Measurements from ENCODE around the gene NACC2. TPM values are rescaled to one million over a fixed set of nuclear protein-coding genes. Genes with fewer than 3 reads are reported as not detected.

Gene NACC2
- total and polyA plus RNA-seq, 2 experiments from 2014 or later, result 3.8 to 20.8 TPM

- peaks cover 6% of the 10 kb centered on the region; the same call in 1 of the 2 replicates for H3F3A ChIP-seq (replicated peaks; ENCODE audit: low read depth)
- no peaks in the 10 kb centered on the region for H3K36me3 ChIP-seq (ENCODE audit: insufficient read depth)
- H3K4me3 ChIP-seq, result peak overlapping the region; percentile 64
- Mint-ChIP-seq H3K4me3 (peak overlapping the region; percentile 64), H3K36me3 (ENCODE audit: low read depth) (no peaks in the 10 kb centered on the region), H3K27ac (no peak overlapping the region), H3K4me1 (peaks cover 32% of the 10 kb centered on the region), H3K9me3 (no peaks in the 10 kb centered on the region), H3K27me3 (ENCODE audit: insufficient read depth, low read depth, poor library complexity) (peaks cover 33% of the 10 kb centered on the region)
- TF ChIP-seq POLR2AphosphoS5 (IDR thresholded peaks at IDR 0.05; ENCODE audit: low read depth) (no peak), EZH2 (IDR thresholded peaks at IDR 0.05; ENCODE audit: low read depth, unreplicated experiment) (peak; percentile 52)
- peaks cover 26% of the 10 kb centered on the region for H3K4me1 ChIP-seq (ENCODE audit: insufficient read depth)
- no peaks in the 10 kb centered on the region for H4K20me1 ChIP-seq (replicated peaks; ENCODE audit: insufficient read depth)
- peak; percentile 6 for ATAC-seq
- H3K27ac ChIP-seq (ENCODE audit: low read depth), result no peak overlapping the region
- no peaks in the 10 kb centered on the region for H3K9me2 ChIP-seq (ENCODE audit: insufficient read depth)
- DNase-seq (ENCODE audit: low spot score), result no peak
- peaks cover 9% of the 10 kb centered on the region; the same call in 1 of the 2 replicates for H3K79me2 ChIP-seq (replicated peaks; ENCODE audit: insufficient read depth)
- H3K27me3 ChIP-seq (ENCODE audit: insufficient read depth), result peaks cover 31% of the 10 kb centered on the region
- peak overlapping the region; percentile 89 for H3K4me2 ChIP-seq
- no peak overlapping the region; the same call in 1 of the 2 replicates for H2AFZ ChIP-seq
Measured at GRCh38 chr9:136093995-136094881, 851 bp downstream of the NACC2 start.

- peaks cover 31% of the 10 kb centered on the region for H3K27me3 ChIP-seq (ENCODE audit: insufficient read depth)
- peak overlapping the region; percentile 64 for H3K4me3 ChIP-seq
- no peaks in the 10 kb centered on the region for H3K9me2 ChIP-seq (ENCODE audit: insufficient read depth)
- no peaks in the 10 kb centered on the region for H3K36me3 ChIP-seq (ENCODE audit: insufficient read depth)
- peaks cover 27% of the 10 kb centered on the region for H3K4me1 Mint-ChIP-seq
- no peaks in the 10 kb centered on the region for H3K9me3 Mint-ChIP-seq
- peaks cover 9% of the 10 kb centered on the region; the same call in 1 of the 2 replicates for H3K79me2 ChIP-seq (replicated peaks; ENCODE audit: insufficient read depth)
- no peak overlapping the region for H3K27ac Mint-ChIP-seq
- no peaks in the 10 kb centered on the region for H4K20me1 ChIP-seq (replicated peaks; ENCODE audit: insufficient read depth)
- H2AFZ ChIP-seq, result no peak overlapping the region
- peak overlapping the region; percentile 64 for H3K4me3 Mint-ChIP-seq
- peak overlapping the region; percentile 89 for H3K4me2 ChIP-seq
- DNase-seq (ENCODE audit: low spot score) (no peak), ATAC-seq (peak; percentile 2; the same call in 1 of the 3 replicates)
- H3F3A ChIP-seq (replicated peaks; ENCODE audit: low read depth), result peaks cover 6% of the 10 kb centered on the region; the same call in 1 of the 2 replicates
- peaks cover 31% of the 10 kb centered on the region for H3K4me1 ChIP-seq (ENCODE audit: insufficient read depth)
- H3K36me3 Mint-ChIP-seq (ENCODE audit: low read depth), result no peaks in the 10 kb centered on the region
- H3K27ac ChIP-seq (ENCODE audit: low read depth), result no peak overlapping the region
- peaks cover 29% of the 10 kb centered on the region for H3K27me3 Mint-ChIP-seq (ENCODE audit: insufficient read depth, low read depth, poor library complexity)
- no peak for TF ChIP-seq ETS1 (IDR thresholded peaks at IDR 0.05)
- no peak for TF ChIP-seq ZNF331 (CRISPR knock-in tag; IDR thresholded peaks at IDR 0.05; ENCODE audit: low read depth)
- TF ChIP-seq JUNB (IDR thresholded peaks at IDR 0.05; ENCODE audit: unreplicated experiment), result no peak
- TF ChIP-seq NANOG (IDR thresholded peaks at IDR 0.05; ENCODE audit: borderline replicate concordance), result no peak
- TF ChIP-seq CREB1 (CRISPR knock-in tag; IDR thresholded peaks at IDR 0.05; ENCODE audit: low read depth), result no peak
- TF ChIP-seq ZNF462 (CRISPR knock-in tag; IDR thresholded peaks at IDR 0.05), result no peak
- TF ChIP-seq EZH2phosphoT487 (IDR thresholded peaks at IDR 0.05; ENCODE audit: unreplicated experiment), result no peak
- TF ChIP-seq CTCF (conservative IDR thresholded peaks at IDR 0.05; ENCODE audit: low read depth in 2 of 2), result no peak
- TF ChIP-seq STAT1 (IDR thresholded peaks at IDR 0.05; ENCODE audit: unreplicated experiment), result no peak
- TF ChIP-seq POLR2AphosphoS5 (IDR thresholded peaks at IDR 0.05; ENCODE audit: low read depth), result no peak
Measured at GRCh38 chr9:136093346-136093986, 1.6 kb downstream of the NACC2 start.
